Brain microvascular endothelial cell (primary cell): ENCODE results near the gene TPST2.

Experiments used
- DNase-seq: peaks from one replicate; pipeline ENCODE4 v3.0.0-alpha.2; 2020
- H3K27ac ChIP-seq: fragments of 250-450 bp; sonication (Bioruptor Pico); 2 replicates; pipeline ENCODE4 v1.5.1; 2020; ENCODE audit warnings: mild to moderate bottlenecking, moderate library complexity
- H3K27me3 ChIP-seq: fragments of 250-450 bp; sonication (Bioruptor Pico); replicated peaks from 2 replicates; pipeline ENCODE4 v1.5.1; 2020; ENCODE audit warnings: mild to moderate bottlenecking
- H3K36me3 ChIP-seq: fragments of 250-450 bp; sonication (Bioruptor Pico); replicated peaks from 2 replicates; pipeline ENCODE4 v1.5.1; 2020; ENCODE audit warnings: mild to moderate bottlenecking
- H3K4me3 ChIP-seq: 2 replicates; pipeline ENCODE4 v1.5.1; 2011; ENCODE audit warnings: low read depth, mild to moderate bottlenecking, control low read depth, low read length, moderate library complexity
- in situ Hi-C: cut with HindIII; loops from 2 replicates; pipeline ENCODE4 v1.10.0; 2017; ENCODE audit warnings: low sequenced_read_pairs, low pct_ligation_motif_present
- TF ChIP-seq, protein P1 (sequence below): IDR thresholded peaks from 2 replicates; pipeline ENCODE4 v1.5.1; 2011; ENCODE audit warnings: low read depth, mild to moderate bottlenecking, moderate library complexity, low read length, control low read depth, inconsistent platforms; ENCODE audit errors: missing control alignments

Gene TPST2

DNA sequence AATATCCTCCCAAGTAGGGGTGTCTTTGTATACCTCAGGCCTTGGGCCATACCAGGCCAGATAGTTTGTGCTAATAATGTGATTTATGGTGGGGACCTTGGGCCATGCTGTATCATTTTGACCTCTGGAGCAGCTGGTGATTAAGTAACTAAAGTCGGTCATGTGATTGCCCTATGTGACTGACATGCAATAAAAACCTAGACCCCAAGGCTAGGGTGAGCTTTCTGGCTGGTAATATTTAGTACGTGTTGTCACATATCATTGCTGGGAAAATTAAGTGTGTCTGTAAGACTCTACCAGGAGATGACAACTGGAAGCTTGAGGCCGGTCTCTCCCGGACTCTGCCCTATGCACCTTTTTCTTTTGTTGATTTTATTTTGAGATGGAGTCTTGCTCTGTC is 65.1 kb downstream of the TPST2 start:
- H3K36me3 ChIP-seq = peaks cover 37% of the 10 kb centered on the region
- H3K27me3 ChIP-seq = no peaks in the 10 kb centered on the region
- TF ChIP-seq, protein P1, sequence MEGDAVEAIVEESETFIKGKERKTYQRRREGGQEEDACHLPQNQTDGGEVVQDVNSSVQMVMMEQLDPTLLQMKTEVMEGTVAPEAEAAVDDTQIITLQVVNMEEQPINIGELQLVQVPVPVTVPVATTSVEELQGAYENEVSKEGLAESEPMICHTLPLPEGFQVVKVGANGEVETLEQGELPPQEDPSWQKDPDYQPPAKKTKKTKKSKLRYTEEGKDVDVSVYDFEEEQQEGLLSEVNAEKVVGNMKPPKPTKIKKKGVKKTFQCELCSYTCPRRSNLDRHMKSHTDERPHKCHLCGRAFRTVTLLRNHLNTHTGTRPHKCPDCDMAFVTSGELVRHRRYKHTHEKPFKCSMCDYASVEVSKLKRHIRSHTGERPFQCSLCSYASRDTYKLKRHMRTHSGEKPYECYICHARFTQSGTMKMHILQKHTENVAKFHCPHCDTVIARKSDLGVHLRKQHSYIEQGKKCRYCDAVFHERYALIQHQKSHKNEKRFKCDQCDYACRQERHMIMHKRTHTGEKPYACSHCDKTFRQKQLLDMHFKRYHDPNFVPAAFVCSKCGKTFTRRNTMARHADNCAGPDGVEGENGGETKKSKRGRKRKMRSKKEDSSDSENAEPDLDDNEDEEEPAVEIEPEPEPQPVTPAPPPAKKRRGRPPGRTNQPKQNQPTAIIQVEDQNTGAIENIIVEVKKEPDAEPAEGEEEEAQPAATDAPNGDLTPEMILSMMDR = no peak
- H3K27ac ChIP-seq = no peak overlapping the region
- no peak for DNase-seq
- no peak overlapping the region for H3K4me3 ChIP-seq
- in situ Hi-C loops = no loop called here

DNA sequence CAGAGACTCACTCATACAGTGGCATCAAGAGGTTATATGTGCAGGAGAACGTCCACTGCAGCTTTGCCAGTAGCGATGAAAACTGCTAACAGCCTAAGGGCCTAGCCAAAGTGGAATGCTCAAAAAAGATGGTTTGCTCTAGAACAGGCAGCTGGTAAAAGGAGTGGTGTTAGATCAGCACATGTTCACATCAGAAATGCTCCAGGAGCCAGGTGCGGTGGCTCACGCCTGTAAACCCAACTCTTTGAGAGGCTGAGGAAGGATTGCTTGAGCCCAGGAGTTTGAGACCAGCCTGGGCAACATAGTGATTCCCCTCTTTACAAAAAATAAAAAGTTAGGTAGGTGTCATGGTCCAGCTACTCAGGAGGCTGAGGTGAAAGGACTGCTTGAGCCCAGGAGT is 67.3 kb downstream of the TPST2 start:
- H3K36me3 ChIP-seq = peaks cover 22% of the 10 kb centered on the region
- H3K27ac ChIP-seq = no peak overlapping the region
- TF ChIP-seq, protein P1 = no peak
- in situ Hi-C loops = no loop called here
- DNase-seq = no peak
- H3K27me3 ChIP-seq = no peaks in the 10 kb centered on the region
- no peak overlapping the region for H3K4me3 ChIP-seq

DNA sequence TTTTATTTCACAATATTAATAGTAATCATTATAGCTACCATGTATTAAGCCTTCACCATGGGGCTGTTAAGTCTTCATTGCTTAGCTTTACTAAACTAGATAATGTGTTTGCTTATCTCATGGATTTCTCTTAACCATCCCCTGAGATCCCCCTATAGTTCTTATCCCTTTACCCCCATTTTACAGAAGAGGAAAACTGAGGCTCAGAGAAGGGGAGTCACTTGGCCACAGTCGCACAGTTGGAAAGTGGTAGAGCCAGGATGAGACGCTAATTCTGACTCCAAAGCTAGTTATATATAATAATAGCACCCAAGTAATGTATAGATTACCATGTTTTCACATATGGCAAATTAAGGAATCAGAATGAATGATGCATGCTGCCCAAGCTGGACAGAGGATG is 67.9 kb downstream of the TPST2 start:
- H3K27ac ChIP-seq = no peak overlapping the region
- no peak for DNase-seq
- TF ChIP-seq, protein P1 = no peak
- no peak overlapping the region for H3K4me3 ChIP-seq
- in situ Hi-C loops = no loop called here
- peaks cover 17% of the 10 kb centered on the region for H3K36me3 ChIP-seq
- H3K27me3 ChIP-seq = no peaks in the 10 kb centered on the region

DNA sequence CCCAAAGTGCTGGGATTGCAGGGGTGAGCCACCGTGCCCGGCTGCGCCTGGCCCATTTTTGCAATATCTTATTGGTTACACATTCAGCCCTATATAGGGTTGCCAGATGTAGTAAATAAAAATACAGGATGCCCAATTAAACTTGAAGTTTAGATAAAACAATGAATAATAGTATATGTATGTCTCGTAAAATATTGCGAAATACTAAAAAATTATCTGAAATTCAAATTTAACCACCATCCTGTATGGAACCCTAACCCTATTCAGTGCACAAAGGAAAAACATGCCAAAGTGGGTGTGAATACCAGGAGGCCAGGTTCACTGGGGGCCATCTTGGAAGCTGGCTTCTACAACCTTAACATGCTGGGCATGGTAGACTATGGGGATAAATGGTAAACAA is 72.5 kb downstream of the TPST2 start:
- DNase-seq = no peak
- TF ChIP-seq, protein P1 = no peak
- in situ Hi-C loops = no loop called here

DNA sequence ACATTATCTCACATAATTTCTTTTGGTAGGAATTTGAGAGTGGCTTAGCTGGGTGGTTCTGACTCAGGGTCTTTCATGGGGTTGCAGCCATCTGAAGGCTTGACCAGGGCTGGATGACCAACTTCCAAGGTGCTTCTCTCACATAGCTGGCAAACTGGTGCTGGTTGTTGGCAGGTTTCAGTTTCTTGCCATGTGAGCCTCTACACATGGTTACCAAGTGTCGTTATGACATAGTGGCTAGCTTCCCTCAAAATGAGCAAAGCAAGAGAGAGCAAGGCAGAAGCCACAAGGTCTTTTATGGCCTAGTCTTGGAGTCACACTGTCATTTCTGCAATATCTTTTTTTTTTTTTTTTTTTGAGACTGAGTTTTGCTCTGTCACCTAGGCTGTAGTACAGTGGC is 73.4 kb downstream of the TPST2 start:
- TF ChIP-seq, protein P1 = no peak
- no peak overlapping the region for H3K27ac ChIP-seq
- H3K27me3 ChIP-seq = no peaks in the 10 kb centered on the region
- in situ Hi-C loops = no loop called here
- DNase-seq = no peak
- H3K4me3 ChIP-seq = no peak overlapping the region
- no peaks in the 10 kb centered on the region for H3K36me3 ChIP-seq

More for the DNA sequence above, 72.5 kb downstream of the TPST2 start:
- Histone ChIP-seq H3K27ac (no peak overlapping the region), H3K4me3 (no peak overlapping the region), H3K36me3 (no peaks in the 10 kb centered on the region), H3K27me3 (no peaks in the 10 kb centered on the region)

DNA sequence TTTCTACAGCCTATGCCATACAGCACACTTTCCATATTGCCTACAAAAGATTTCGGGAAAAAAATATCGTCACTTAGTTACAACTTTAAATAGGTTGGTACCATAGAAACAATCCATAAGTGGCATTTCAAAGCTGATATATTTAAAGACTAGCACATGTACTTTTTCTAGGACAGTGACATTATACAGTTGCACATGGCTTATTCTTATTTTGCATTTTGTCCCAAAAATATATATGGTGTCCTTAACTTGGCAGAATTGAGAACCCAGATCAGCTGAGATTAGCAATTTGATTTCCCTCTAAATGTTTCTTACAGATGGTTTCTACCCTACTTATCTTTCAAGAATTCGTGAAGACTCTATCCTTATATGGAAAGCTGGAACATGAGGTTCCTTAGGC is 74.0 kb downstream of the TPST2 start:
- H3K4me3 ChIP-seq = no peak overlapping the region
- H3K27me3 ChIP-seq = no peaks in the 10 kb centered on the region
- in situ Hi-C loops = no loop called here
- H3K36me3 ChIP-seq = no peaks in the 10 kb centered on the region
- TF ChIP-seq, protein P1 = no peak
- no peak for DNase-seq
- no peak overlapping the region for H3K27ac ChIP-seq
